GM19463 (cell line): Measurements from ENCODE around the gene UBQLNL.

ENCODE experiments used
- ATAC-seq: cut with Tn5 transposase; IDR thresholded peaks from one replicate; pipeline ENCODE4 v1.9.1; 2021; ENCODE audit warnings: mild to moderate bottlenecking, moderate library complexity; ENCODE audit not compliant: unreplicated experiment

Gene UBQLNL

DNA sequence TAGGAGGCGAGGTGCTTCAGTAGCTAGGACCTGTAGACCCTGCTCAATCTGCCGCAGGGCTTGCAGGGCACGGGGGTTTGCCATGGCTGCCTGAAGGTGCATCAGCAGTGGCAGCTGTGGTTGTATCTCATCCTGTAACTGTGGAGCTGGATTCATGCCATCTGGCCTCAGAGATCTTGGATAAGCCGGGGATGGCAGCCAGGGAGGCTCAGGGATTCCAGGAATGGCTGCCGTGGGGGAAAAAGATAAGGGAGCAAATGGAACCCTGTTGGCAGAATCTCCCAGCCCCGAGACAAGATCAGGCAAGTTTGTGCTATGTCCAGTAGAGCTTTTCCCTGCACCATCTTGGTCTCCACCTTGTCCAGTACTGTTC lies 8.6 kb downstream of the UBQLNL start:
- no peak for ATAC-seq

DNA sequence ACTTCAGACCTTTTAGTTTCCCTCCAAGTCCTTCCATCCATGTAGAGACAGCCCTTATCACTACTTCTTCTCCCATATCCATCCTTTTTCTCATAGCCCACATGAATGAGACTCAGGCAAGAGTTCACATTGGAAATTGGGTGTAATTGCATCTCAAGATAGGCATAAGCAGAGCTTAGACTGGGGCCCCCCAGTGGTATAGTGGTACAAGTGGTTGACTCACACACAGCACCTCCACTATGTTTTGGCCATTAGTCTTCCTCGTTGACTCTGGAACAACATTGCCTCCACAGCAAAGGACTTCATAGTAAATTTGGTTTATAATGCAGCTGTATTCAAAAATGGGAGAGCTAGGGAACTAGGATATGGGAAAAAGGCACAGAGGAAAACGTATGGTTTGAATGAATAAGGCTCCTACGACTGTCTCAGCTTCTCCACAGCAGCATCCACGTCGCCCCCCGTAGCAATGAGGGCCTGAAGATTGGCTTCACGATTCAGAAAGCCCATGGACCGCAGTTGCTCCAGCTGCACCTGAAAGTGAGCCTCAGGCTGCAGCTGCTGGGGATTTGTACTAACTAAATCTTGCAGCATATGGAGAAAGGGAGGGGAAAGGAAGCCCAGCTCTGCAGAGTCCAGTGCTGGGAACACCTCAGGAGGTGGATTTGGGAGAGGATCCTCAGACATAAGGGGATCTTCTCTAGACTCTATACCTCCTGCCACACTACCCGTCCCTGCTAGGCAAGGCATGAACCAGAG lies 9.1 kb downstream of the UBQLNL start:
- no peak for ATAC-seq

DNA sequence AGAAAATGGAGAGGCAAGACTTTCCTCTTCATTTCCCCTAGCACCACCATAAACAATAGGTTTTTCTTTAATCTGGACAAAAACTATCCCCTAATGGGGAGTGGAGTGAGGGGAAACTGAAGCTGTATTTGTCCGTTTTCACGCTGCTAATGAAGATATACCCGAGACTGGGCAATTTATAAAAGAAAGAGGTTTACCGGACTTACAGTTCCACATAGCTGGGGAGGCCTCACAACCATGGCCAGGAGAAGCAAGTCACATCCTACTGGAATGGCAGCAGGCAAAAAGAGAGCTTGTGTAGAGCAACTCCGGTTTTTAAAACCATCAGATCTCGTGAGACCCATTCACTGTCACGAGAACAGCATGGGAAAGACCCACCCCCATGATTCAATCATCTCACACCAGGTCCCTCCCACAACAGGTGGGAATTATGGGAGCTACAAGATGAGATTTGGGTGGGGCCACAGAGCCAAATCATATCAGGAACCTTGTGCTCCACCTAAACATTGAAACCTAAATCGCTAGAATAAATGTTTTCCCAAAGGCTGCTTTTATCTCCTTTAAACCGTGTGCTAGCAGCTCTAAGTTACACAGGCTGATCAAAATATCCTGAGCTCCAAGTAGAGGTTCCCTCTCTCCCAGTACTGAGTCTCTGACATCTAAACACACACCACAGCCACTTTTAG lies 11.0 kb downstream of the UBQLNL start:
- no peak for ATAC-seq

DNA sequence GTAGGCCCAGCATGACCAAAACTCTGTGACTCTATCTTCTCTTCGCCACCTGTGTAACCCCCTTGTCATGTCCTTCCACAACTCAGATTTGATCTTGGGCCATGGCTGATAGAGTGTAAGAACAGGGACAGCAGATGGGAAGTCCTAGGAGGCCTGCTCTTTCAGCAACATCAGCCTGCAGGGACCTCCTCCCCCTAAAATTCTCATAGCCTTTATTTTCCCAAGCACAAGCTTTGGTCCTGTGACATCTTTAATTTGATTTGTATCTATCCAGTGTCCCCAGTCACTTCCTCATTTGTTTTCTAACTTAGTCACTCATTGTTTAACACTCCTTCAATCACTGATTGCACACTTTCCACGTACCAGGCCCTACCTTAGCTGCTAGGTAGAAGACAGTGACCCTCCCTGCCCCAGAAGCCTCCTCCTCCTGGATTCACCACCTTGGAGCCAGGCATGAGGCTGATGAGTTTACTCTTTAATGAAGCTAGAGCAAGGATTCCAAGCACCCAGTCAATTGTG lies 12.0 kb downstream of the UBQLNL start:
- no peak for ATAC-seq

DNA sequence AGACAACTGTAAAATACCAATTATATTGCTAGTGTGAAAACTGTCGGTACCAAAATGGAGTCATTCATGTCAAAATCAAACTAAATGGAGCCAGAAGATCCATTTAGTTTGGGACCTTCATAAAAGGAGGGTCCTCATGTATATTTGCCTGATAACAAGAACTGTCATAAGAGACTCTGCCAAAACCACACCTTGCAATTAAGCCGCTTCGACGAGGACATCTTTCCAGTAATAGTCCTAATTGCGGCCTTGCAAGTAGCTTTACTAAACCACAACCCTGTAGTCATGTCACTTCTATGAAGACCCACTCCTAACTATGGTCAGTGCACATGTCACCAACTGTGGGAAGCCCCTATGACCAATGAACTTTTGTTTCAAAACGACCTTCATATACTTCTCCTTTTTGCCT lies 16.1 kb downstream of the UBQLNL start:
- peak; percentile 65 for ATAC-seq

DNA sequence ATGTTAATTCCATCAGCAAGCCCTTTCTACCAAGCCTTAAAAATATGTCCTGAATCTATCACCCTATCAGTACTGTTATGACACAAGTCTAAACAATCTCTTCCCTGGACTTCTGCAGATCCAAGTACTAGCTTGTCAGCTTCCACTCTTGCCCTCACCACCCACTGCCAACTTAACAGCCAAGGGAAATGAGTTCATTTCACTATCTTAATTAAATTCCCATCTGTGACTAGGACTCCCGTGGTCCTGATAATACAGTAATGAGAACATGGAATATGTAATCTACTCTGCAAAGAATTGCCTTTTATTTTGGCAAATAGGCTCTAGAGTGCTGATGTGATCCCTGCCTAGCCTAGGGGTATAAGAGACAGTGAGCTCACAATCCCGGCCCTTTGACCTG lies 16.8 kb downstream of the UBQLNL start:
- ATAC-seq = no peak

DNA sequence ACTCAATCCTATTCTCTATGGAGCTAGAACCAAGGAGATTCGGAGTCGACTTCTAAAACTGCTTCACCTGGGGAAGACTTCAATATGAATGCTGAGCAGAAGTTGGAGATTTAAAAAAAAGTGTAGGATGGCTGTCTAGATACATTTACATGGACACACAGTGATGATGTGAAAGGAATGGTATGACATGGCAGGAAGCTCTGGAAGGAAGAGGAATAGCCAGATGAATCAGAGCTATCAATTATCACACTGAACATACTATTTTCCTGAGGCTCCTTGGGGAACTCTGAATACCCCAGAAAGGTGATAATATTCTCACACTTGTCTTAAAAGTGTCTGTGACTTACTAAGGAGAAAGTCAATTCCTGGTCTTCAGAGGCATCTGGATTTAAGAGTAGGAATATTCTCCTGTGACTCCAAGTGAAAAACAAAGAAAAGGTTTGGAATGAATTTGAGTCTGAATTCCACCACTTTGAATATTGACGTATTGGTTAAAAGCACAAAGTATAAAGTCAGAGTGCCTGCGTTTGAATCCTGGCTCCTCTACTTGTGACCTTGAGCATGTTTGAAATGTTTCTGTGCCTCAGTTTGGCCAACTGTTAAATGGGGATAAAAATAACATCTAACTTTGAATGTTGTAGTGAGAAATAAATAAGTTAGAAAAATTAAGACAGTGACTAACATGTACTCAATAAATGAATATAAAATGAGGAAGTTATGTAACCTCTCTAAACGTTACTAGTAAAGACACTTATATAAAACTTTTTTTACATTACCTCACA lies 26.7 kb downstream of the UBQLNL start:
- no peak for ATAC-seq

DNA sequence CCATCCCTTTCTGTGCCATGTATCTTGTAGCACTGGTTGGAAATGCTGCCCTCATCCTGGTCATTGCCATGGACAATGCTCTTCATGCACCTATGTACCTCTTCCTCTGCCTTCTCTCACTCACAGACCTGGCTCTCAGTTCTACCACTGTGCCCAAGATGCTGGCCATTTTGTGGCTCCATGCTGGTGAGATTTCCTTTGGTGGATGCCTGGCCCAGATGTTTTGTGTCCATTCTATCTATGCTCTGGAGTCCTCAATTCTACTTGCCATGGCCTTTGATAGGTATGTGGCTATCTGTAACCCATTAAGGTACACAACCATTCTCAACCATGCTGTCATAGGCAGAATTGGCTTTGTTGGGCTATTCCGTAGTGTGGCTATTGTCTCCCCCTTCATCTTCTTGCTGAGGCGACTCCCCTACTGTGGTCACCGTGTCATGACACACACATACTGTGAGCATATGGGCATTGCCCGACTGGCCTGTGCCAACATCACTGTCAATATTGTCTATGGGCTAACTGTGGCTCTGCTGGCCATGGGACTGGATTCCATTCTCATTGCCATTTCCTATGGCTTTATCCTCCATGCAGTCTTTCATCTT lies 27.6 kb downstream of the UBQLNL start:
- ATAC-seq = no peak

DNA sequence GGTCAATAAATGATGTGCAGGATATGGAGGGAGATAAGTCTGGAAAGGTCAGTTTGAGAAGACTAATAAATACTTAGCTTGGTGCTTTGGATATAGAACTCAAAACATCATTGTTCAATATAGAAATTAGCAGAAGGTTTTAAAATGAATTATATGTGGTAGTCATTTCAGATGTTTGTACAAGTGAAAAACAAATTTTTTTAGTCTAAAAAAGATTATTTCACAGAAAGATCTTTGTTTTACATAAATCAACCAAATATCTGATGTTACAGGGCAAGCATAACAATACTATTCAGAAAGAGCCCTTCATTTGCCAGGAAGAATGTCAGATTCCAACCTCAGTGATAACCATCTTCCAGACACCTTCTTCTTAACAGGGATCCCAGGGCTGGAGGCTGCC lies 28.1 kb downstream of the UBQLNL start, which contains the start of gene OR52D1:
TSS of gene OR52D1 (plus strand) at position 301 of the 400 bp plus-strand sequence. CDS start at position 323, 22 bp downstream.
- no peak for ATAC-seq

DNA sequence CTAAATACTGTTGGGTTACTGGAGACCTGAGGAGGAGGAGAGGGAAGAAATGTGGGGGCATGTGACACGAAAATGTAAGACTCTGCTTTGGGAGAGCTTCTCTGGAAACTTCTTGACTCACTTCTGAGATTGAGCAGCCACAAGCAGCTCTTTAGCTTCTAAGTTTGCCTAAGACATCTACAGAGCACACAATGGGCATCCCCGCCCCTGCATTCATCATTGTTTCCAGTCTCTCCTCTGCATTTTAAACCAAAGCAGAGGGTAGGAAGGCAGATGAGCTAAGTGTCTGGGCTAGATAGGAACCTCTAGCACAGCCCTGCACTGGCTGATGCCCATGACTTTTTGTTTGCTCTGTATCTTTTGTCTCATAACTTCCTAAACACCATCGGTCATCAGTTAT lies 30.1 kb downstream of the UBQLNL start:
- no peak for ATAC-seq

DNA sequence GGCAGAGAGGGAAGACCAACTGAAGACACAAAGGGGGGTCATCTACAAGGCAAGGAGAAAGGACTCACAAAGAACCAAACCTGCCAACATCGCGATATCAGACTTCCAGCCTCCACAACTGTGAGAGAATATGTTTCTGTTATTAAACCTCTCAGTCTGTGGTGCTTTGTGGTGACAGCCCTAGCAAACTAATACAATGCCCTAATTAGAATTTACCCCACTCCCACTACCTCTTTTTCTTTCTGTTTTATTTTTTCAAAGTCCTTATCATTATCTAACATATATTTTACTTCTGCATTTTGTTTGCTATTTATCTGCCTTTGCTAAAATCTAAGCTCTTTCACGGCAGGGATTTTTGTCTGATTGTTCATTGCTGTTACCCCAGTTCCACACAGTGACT lies 30.5 kb downstream of the UBQLNL start:
- ATAC-seq = no peak

DNA sequence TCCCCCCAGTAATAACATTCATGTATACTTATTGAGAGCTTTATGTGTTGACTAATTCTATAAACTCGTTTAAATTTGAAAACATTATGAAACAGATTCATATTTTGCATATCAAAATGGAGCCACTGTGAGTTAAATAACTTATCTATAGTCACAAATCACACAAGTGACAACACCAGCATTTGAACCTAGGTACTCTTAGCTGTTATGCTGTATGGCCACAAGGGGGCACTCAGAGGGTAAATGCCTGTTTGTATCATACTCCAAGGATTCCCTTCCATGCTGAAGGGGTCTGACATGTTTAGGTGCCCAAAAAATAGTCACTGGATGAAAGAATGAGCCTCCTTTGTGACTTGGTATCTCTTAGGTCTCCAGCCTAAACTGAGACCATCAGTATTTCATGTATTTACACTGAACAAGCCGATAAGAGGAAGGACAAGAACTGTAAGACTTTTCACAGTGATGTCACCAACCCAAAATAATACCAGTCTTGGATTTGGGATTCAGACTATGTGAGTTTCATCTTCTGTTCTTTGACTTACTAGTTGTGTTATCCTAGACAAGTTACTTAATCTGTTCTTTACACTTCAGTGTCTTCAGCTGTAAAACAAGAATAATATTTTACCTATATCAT lies 40.2 kb downstream of the UBQLNL start:
- peak; percentile 88 for ATAC-seq

DNA sequence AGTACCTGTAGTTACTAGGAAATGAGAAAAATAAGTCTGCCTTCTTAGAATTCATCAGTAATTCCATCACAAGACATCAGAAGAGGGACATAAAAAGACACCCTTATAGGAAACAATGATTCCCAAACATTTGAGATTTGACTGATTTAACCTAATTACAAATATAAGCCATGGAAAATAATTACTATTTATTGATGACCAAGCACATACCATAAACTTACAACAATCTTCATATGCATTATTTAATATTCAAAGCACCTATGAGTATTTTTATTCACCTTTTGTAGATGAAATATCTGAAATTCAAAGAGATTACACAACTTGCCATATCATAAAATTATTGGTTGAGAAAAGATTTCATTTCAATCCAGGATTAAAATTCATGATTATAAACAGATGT lies 42.6 kb downstream of the UBQLNL start:
- no peak for ATAC-seq

DNA sequence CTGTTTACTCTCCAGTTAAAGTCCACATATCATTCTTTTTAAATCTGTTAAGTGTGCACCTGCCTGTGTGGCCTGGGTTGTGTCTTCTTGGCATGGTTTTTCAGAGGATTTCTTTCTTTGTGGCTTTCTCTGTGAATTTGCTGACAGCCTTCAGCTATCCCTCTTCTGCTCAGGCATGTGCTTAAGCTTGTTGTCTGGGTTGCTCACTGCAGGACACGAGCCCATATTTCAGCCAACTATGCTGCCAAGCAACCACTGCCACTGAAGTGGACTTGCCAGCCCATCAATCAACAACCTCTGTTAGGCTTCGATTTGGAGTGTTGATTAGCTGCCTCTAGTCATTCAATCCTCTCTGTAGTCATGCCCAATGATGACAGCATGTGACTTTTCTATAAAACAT lies 49.0 kb downstream of the UBQLNL start:
- no peak for ATAC-seq
